Neural cell (in vitro differentiated cells): ENCODE data around the gene OTOF. TPM values are rescaled to one million over a fixed set of nuclear protein-coding genes. Genes with fewer than 3 reads are reported as not detected.

Source experiments
- H2AFZ ChIP-seq: fragments of 200-600, 300-800 bp; sonication (generic), shearing (Covaris generic); 2 replicates; pipeline ENCODE4 v1.6.0; 2014; ENCODE audit warnings: low read depth, mild to moderate bottlenecking, antibody characterized with exemption, low read length, moderate library complexity
- H3F3A ChIP-seq: fragments of 200-600 bp; shearing (Covaris generic); 2 replicates; pipeline ENCODE4 v1.6.1; 2016; ENCODE audit warnings: mild to moderate bottlenecking, moderate library complexity, mixed read lengths, antibody characterized with exemption, low read length; ENCODE audit not compliant: insufficient read depth, poor library complexity, severe bottlenecking
- H3K27ac ChIP-seq: fragments of 200-600, 300-800 bp; sonication (generic), shearing (Covaris generic); 2 replicates; pipeline ENCODE4 v1.5.1; 2014; ENCODE audit warnings: mild to moderate bottlenecking, low read length, moderate library complexity
- H3K27me3 ChIP-seq: fragments of 300-800, 200-600 bp; sonication (generic), shearing (Covaris generic); 2 replicates; pipeline ENCODE4 v1.6.0; 2014; ENCODE audit warnings: mild to moderate bottlenecking, low read depth, low read length, moderate library complexity; ENCODE audit not compliant: insufficient read depth
- H3K36me3 ChIP-seq: fragments of 300-800, 200-600 bp; sonication (generic), shearing (Covaris generic); 2 replicates; pipeline ENCODE4 v1.5.1; 2014; ENCODE audit warnings: mild to moderate bottlenecking, antibody characterized with exemption, low read length, moderate library complexity; ENCODE audit not compliant: insufficient read depth
- H3K4me2 ChIP-seq: fragments of 300-800, 200-600 bp; sonication (generic), shearing (Covaris generic); 2 replicates; pipeline ENCODE4 v1.6.0; 2014; ENCODE audit warnings: mild to moderate bottlenecking, low read length
- H3K4me3 ChIP-seq: fragments of 300-800, 200-600 bp; sonication (generic), shearing (Covaris generic); 2 replicates; pipeline ENCODE4 v1.5.1; 2014; ENCODE audit warnings: mild to moderate bottlenecking, low read length, moderate library complexity
- H3K79me2 ChIP-seq: fragments of 200-600 bp; shearing (Covaris generic); replicated peaks from 2 replicates; pipeline ENCODE4 v1.6.0; 2014; ENCODE audit warnings: mild to moderate bottlenecking, low read length, moderate library complexity; ENCODE audit not compliant: insufficient read depth
- H3K9ac ChIP-seq: fragments of 300-800, 200-600 bp; sonication (generic), shearing (Covaris generic); 2 replicates; pipeline ENCODE4 v1.6.1; 2016; ENCODE audit warnings: mild to moderate bottlenecking, low read length, mixed read lengths
- H3K9me2 ChIP-seq: fragments of 200-600 bp; shearing (Covaris generic); 2 replicates; pipeline ENCODE4 v1.6.1; 2016; ENCODE audit warnings: mild to moderate bottlenecking, low read length, mixed read lengths; ENCODE audit not compliant: insufficient read depth
- H3K9me3 ChIP-seq: fragments of 200-600, 300-800 bp; sonication (generic), shearing (Covaris generic); 2 replicates; pipeline ENCODE4 v1.6.1; 2016; ENCODE audit warnings: mild to moderate bottlenecking, mixed run types, low read length, moderate library complexity, mixed read lengths
- H4K20me1 ChIP-seq: fragments of 200-600 bp; shearing (Covaris generic); 2 replicates; pipeline ENCODE4 v1.6.1; 2016; ENCODE audit warnings: mild to moderate bottlenecking, mixed run types; ENCODE audit not compliant: insufficient read depth
- EP300 ChIP-seq: fragments of 450-650 bp; conservative IDR thresholded peaks from 2 replicates; pipeline ENCODE4 v1.6.1; 2014; ENCODE audit warnings: antibody characterized with exemption, mild to moderate bottlenecking, moderate library complexity; ENCODE audit not compliant: poor library complexity, severe bottlenecking
- EZH2 ChIP-seq: fragments of 200-600, 300-800 bp; shearing (Covaris generic), sonication (generic); IDR thresholded peaks from 2 replicates; pipeline ENCODE4 v1.6.1; 2014; ENCODE audit warnings: antibody characterized with exemption, low read length, borderline replicate concordance, mild to moderate bottlenecking; ENCODE audit not compliant: insufficient read depth, poor library complexity, severe bottlenecking
- MXI1 ChIP-seq: fragments of 450-650 bp; conservative IDR thresholded peaks from 2 replicates; pipeline ENCODE4 v1.6.1; 2014; ENCODE audit warnings: antibody characterized with exemption, mild to moderate bottlenecking; ENCODE audit not compliant: poor library complexity, severe bottlenecking
- POLR2AphosphoS5 ChIP-seq: IDR thresholded peaks from 2 replicates; pipeline ENCODE4 v1.6.1; 2012
- RAD21 ChIP-seq: fragments of 450-650 bp; conservative IDR thresholded peaks from 2 replicates; pipeline ENCODE4 v1.6.1; 2014; ENCODE audit warnings: antibody characterized with exemption, mild to moderate bottlenecking, moderate library complexity
- SMC3 ChIP-seq: fragments of 450-650 bp; conservative IDR thresholded peaks from 2 replicates; pipeline ENCODE4 v1.6.1; 2014; ENCODE audit warnings: antibody characterized with exemption, mild to moderate bottlenecking, moderate library complexity; ENCODE audit not compliant: poor library complexity
- TAF1 ChIP-seq: IDR thresholded peaks from 2 replicates; pipeline ENCODE4 v1.6.1; 2012; ENCODE audit warnings: low read depth
- polyA plus RNA-seq: library from polyadenylated mRNA; depleted of rRNA; stranded (reverse); fragments of >200 nt; gene quantifications from 2 replicates; pipeline ENCODE4 v1.2.3, GENCODE V29; 2014
- TF ChIP-seq, protein P1 (sequence below): fragments of 450-650 bp; IDR thresholded peaks from 2 replicates; pipeline ENCODE4 v1.5.1; 2014; ENCODE audit warnings: antibody characterized with exemption, mild to moderate bottlenecking, moderate library complexity; ENCODE audit not compliant: poor library complexity, severe bottlenecking
- TF ChIP-seq, protein P2 (sequence below): IDR thresholded peaks from 2 replicates; pipeline ENCODE4 v1.6.1; 2012; ENCODE audit warnings: borderline replicate concordance

Gene OTOF
- polyA plus RNA-seq, 1 donor from 2014 or later = not detected

DNA sequence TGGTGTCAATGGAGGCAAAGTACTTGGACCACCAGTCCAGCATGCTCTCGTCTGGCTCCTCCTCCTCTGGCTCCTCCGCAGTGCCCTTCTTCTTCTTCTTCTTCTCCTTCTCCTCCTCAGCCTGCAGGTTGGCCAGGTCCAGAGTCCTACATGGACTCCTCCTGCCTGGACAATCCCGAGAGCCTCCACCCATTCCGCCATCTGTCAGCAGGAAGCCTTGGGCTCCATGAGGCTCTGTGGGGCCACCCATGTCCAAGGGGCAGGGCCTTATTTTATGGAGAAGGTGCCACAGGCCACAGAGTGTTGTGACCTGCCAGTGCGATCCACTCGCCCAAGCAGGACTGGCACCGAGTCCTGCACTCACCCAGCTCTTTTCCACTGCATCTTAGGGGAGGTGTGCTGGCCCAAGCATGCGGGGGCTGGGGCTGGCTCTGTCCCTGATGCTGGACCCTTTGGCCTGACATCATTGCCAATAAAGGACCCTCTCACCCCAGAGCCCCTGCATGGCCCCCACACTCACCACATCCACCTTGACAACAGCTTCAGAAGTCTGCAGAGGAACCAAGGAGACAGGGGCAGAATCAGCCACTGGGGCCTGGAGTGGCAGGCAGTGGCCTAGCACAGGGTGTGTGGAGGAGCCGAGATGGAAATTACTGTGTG lies 7.2 kb downstream of the OTOF start:
- Histone ChIP-seq H3K27me3 (no peaks in the 10 kb centered on the region), H3K27ac (no peak overlapping the region), H3K4me3 (no peak overlapping the region), H3K9ac (no peak overlapping the region), H3K4me2 (no peak overlapping the region), H3K9me2 (no peaks in the 10 kb centered on the region), H3F3A (no peaks in the 10 kb centered on the region), H3K79me2 (no peaks in the 10 kb centered on the region), H3K9me3 (no peaks in the 10 kb centered on the region), H2AFZ (no peak overlapping the region), H4K20me1 (no peaks in the 10 kb centered on the region), H3K36me3 (no peaks in the 10 kb centered on the region)
- TF ChIP-seq, protein P1, sequence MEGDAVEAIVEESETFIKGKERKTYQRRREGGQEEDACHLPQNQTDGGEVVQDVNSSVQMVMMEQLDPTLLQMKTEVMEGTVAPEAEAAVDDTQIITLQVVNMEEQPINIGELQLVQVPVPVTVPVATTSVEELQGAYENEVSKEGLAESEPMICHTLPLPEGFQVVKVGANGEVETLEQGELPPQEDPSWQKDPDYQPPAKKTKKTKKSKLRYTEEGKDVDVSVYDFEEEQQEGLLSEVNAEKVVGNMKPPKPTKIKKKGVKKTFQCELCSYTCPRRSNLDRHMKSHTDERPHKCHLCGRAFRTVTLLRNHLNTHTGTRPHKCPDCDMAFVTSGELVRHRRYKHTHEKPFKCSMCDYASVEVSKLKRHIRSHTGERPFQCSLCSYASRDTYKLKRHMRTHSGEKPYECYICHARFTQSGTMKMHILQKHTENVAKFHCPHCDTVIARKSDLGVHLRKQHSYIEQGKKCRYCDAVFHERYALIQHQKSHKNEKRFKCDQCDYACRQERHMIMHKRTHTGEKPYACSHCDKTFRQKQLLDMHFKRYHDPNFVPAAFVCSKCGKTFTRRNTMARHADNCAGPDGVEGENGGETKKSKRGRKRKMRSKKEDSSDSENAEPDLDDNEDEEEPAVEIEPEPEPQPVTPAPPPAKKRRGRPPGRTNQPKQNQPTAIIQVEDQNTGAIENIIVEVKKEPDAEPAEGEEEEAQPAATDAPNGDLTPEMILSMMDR = no peak
- TF ChIP-seq EP300 = no peak

DNA sequence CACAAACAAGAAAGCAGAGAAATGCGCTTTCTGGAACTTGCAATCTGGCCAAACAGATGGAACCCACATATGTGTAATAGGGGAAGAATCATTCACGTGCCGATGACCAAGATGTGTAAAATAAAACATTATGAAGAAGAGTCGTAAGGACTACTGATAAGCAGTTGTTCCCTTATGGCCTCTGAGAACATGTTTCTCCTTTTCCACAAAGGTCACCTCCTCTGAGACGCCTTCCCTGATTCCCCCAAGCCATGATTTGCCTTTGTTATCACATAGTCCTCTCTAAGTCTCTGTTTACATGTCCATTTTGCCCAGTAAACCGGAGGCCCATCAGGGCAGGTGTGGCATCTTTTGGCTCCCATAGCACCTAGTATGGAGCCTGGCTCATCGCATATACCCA lies 8.0 kb downstream of the OTOF start:
- Histone ChIP-seq H3K9me2 (no peaks in the 10 kb centered on the region), H3K4me3 (no peak overlapping the region), H3K27ac (no peak overlapping the region), H2AFZ (no peak overlapping the region), H4K20me1 (no peaks in the 10 kb centered on the region), H3K27me3 (no peaks in the 10 kb centered on the region), H3K36me3 (no peaks in the 10 kb centered on the region), H3K9ac (no peak overlapping the region), H3K9me3 (no peaks in the 10 kb centered on the region), H3K79me2 (no peaks in the 10 kb centered on the region), H3K4me2 (no peak overlapping the region), H3F3A (no peaks in the 10 kb centered on the region)
- no peak for TF ChIP-seq SMC3
- no peak for TF ChIP-seq POLR2AphosphoS5
- TF ChIP-seq EZH2 = no peak
- no peak for TF ChIP-seq EP300
- TF ChIP-seq MXI1 = no peak
- no peak for TF ChIP-seq TAF1
- TF ChIP-seq RAD21 = no peak
- TF ChIP-seq, protein P2, sequence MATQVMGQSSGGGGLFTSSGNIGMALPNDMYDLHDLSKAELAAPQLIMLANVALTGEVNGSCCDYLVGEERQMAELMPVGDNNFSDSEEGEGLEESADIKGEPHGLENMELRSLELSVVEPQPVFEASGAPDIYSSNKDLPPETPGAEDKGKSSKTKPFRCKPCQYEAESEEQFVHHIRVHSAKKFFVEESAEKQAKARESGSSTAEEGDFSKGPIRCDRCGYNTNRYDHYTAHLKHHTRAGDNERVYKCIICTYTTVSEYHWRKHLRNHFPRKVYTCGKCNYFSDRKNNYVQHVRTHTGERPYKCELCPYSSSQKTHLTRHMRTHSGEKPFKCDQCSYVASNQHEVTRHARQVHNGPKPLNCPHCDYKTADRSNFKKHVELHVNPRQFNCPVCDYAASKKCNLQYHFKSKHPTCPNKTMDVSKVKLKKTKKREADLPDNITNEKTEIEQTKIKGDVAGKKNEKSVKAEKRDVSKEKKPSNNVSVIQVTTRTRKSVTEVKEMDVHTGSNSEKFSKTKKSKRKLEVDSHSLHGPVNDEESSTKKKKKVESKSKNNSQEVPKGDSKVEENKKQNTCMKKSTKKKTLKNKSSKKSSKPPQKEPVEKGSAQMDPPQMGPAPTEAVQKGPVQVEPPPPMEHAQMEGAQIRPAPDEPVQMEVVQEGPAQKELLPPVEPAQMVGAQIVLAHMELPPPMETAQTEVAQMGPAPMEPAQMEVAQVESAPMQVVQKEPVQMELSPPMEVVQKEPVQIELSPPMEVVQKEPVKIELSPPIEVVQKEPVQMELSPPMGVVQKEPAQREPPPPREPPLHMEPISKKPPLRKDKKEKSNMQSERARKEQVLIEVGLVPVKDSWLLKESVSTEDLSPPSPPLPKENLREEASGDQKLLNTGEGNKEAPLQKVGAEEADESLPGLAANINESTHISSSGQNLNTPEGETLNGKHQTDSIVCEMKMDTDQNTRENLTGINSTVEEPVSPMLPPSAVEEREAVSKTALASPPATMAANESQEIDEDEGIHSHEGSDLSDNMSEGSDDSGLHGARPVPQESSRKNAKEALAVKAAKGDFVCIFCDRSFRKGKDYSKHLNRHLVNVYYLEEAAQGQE = no peak
- TF ChIP-seq, protein P1 = no peak
